IPS-15b (cell line): ENCODE measurements around the gene ZC3H12D.

Experiments
- H3K27me3 ChIP-seq: one replicate; pipeline ENCODE4 v1.6.1; 2013; ENCODE audit warnings: low read length; ENCODE audit not compliant: control insufficient read depth, insufficient read depth
- H3K36me3 ChIP-seq: one replicate; pipeline ENCODE4 v1.6.1; 2013; ENCODE audit warnings: low read length; ENCODE audit not compliant: control insufficient read depth, insufficient read depth
- H3K4me1 ChIP-seq: one replicate; pipeline ENCODE4 v1.6.1; 2013; ENCODE audit warnings: mild to moderate bottlenecking, low read length; ENCODE audit not compliant: control insufficient read depth, insufficient read depth
- H3K4me3 ChIP-seq: one replicate; pipeline ENCODE4 v1.5.1; 2013; ENCODE audit warnings: low read depth, low read length
- H3K9ac ChIP-seq: one replicate; pipeline ENCODE4 v1.6.1; 2013; ENCODE audit warnings: low read depth, mild to moderate bottlenecking, low read length
- H3K9me3 ChIP-seq: one replicate; pipeline ENCODE4 v1.6.1; 2013; ENCODE audit warnings: mild to moderate bottlenecking, low read length; ENCODE audit not compliant: control insufficient read depth, insufficient read depth

Gene ZC3H12D

DNA sequence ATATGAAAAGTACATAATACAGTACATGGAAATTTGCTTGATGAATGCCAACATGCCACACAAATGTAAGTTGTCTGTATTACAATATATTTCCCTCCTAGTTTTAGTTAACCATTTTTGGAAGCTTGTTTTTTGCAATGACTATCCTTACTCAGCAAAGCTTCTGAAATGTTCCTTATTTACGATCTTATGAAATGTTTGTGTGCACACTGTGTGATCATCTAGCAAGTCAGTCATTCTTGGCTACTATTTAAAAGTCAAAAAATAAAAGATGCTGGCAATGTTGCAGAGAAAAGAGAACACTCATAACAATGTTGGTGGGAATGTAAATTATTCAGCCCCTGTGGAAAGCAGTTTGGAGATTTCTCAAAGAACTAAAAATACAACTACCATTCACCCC is 50.9 kb downstream of the ZC3H12D start:
- Histone ChIP-seq H3K27me3 (no peaks in the 10 kb centered on the region), H3K9ac (no peak overlapping the region), H3K4me3 (no peak overlapping the region), H3K36me3 (no peaks in the 10 kb centered on the region), H3K9me3 (no peaks in the 10 kb centered on the region), H3K4me1 (no peaks in the 10 kb centered on the region)

DNA sequence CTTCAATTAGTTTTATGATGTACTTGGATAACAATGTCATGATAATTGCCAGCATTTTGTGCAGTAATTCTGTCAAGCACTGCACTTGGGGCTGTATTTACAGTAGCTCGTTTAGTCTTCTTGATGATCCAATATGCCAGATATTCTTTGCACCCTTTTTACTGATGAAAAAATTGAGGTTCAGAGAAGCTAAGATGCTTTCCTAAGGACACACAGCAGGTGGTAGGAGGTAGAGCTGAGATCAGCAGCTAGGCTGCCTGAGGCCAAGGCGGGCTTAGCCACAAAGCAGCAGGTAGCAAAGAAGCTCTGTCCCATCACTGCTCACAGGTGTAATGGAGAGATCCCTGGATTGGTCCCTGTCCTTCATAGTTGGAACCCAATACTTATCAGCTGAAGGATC is 51.4 kb downstream of the ZC3H12D start:
- H3K27me3 ChIP-seq, result no peaks in the 10 kb centered on the region
- no peaks in the 10 kb centered on the region for H3K9me3 ChIP-seq
- no peaks in the 10 kb centered on the region for H3K4me1 ChIP-seq
- H3K36me3 ChIP-seq, result no peaks in the 10 kb centered on the region
- H3K4me3 ChIP-seq, result no peak overlapping the region
- no peak overlapping the region for H3K9ac ChIP-seq

DNA sequence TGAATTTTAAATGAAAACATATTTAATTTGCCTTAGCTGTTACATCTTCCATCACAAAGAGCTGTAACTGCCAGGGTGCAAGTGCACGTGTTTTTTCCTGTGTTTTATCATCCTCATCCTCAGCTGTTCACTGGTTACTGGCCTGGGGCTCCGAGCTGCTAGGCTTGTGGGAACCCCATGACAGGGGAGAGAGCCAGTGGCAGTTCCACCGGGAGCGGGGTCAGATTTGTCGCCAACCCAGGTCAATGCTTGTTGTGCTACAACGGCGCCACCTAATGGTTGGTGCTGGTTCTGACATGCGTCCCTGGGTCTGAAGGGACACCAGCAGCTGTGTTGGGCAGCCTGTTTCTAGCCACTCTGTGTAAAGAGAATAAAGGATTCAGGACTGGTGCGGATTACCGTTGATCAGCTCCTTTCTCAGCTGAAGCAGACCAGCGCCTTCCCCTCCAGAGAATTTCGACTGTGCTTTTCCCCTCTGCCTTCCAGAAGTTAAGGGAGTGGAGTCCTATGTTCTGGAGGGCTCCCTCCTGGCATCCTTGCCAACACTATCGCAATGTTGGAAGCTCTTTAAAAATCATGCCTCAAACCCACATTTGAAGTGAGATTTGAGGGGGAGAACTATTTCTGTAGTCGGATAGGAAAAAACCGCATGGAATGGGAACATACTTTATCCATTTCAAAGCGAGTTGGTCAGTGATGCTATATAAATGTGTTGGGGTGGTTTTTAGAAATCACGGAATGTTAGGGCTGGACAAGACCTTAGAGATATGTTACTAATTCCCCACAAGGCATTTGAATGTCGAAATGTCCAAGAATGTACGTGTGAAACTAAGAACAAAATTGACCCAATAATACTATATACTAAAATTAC is 52.7 kb downstream of the ZC3H12D start:
- Histone ChIP-seq H3K4me3 (no peak overlapping the region), H3K36me3 (no peaks in the 10 kb centered on the region), H3K4me1 (no peaks in the 10 kb centered on the region), H3K9me3 (no peaks in the 10 kb centered on the region), H3K9ac (no peak overlapping the region), H3K27me3 (no peaks in the 10 kb centered on the region)

DNA sequence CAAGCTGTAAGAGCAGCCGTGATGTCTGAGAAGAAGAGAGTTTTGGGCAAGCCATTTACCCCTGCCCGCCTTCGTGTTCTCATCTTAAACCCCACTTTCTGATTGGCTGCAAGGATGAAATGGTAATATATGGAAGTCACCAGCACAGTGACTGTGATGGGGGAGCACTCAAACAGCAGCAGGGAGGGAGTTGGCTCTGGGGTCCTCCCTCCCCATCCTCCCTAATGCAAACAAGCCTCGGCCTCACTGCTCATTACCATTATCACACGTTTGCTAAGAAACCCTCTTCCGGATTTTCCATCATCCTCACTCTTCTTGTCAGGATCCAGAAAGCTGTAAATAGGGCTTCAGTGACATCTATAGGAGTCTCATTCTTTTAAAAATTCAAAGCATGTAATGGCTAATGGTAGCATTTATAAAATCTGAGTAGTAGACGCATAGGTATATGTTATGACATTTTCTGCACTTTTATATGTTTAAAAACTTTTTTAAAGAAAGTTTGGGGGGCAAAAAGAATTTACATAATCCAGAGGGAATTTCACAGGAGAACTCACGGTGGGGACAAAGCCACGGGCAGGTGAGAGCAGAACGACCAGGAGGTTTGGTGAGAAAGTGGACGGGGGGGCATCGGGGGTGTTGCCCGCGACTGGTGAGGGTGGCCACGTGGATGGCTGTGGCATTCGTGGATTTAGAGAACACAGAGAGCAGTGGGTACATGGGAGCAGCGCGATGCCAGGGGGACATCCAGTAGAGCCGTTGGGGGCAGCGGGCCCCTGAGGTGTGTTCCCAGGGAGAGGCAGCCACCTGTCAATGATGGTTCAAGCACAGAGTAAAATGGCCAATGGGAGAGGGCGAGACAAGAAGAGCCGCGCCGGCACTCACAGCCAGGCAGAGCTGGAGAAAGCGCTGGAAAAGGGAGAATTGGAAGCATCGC is 55.1 kb downstream of the ZC3H12D start:
- H3K27me3 ChIP-seq, result no peaks in the 10 kb centered on the region
- no peak overlapping the region for H3K4me3 ChIP-seq
- H3K9me3 ChIP-seq, result no peaks in the 10 kb centered on the region
- H3K36me3 ChIP-seq, result no peaks in the 10 kb centered on the region
- no peak overlapping the region for H3K9ac ChIP-seq
- H3K4me1 ChIP-seq, result no peaks in the 10 kb centered on the region

DNA sequence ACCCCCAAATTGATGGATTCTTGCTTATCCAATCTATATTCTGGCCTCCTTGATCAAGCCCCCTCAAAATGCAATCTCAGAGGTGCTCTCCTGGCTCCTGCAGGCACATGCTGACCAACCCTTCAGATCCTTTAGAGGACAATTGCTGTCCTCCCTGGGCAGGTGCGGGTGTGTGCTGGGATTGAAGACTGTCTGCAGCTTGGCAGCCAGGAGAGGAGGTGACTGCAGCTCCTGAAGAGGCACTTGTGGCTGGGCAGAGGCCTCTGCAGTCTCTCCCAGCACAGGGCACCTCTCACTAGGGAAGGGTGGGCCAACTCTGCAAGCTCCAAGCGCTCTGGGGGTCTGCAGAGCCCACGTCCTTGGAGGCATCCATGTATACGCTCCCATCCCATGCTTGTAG is 56.2 kb downstream of the ZC3H12D start:
- Histone ChIP-seq H3K4me3 (no peak overlapping the region), H3K9ac (no peak overlapping the region), H3K36me3 (no peaks in the 10 kb centered on the region), H3K27me3 (no peaks in the 10 kb centered on the region), H3K4me1 (peaks cover 6% of the 10 kb centered on the region), H3K9me3 (no peaks in the 10 kb centered on the region)

DNA sequence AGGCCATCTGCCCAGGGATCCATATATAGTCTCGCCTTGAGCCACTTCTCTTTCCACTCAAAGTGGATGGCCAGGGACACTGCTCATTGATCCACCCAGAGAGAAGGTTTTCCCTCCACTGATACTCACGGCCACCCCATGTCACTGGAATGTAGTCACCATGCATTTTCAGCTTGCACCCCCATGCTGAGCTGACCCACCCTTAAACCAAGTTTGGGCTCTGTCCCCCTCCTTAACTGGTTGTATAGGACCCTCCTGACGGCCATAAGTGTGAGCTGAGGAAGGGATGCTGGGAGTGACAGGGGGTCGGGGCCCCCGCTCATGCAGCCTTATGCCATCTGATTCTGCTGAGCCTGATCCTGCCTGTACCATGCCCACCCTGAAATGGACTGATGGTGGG is 59.1 kb downstream of the ZC3H12D start:
- no peak overlapping the region for H3K4me3 ChIP-seq
- peaks cover 7% of the 10 kb centered on the region for H3K4me1 ChIP-seq
- no peaks in the 10 kb centered on the region for H3K27me3 ChIP-seq
- no peaks in the 10 kb centered on the region for H3K9me3 ChIP-seq
- H3K36me3 ChIP-seq, result no peaks in the 10 kb centered on the region
- H3K9ac ChIP-seq, result no peak overlapping the region

DNA sequence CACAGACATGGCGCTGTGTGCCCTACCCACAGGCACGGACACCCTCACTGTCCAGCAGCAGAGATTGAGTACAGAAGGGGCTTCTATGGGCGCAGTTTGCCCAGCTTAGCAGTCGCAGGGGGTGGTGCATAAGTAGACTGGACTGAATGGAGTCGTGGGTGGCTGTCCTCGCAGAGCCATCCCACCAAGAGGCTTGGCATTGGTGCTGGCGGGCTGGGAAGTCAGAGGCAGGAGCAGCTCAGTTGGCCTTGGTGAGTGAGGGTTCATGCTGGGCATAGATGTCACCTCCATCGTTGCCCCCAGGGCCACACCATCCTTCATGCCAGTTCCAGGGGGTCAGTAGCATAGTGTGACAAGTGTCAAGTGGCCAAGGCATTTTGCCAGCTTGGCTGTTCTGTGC is 59.6 kb downstream of the ZC3H12D start:
- H3K4me1 ChIP-seq, result peaks cover 7% of the 10 kb centered on the region
- H3K9ac ChIP-seq, result no peak overlapping the region
- H3K27me3 ChIP-seq, result no peaks in the 10 kb centered on the region
- no peak overlapping the region for H3K4me3 ChIP-seq
- no peaks in the 10 kb centered on the region for H3K36me3 ChIP-seq
- H3K9me3 ChIP-seq, result no peaks in the 10 kb centered on the region

DNA sequence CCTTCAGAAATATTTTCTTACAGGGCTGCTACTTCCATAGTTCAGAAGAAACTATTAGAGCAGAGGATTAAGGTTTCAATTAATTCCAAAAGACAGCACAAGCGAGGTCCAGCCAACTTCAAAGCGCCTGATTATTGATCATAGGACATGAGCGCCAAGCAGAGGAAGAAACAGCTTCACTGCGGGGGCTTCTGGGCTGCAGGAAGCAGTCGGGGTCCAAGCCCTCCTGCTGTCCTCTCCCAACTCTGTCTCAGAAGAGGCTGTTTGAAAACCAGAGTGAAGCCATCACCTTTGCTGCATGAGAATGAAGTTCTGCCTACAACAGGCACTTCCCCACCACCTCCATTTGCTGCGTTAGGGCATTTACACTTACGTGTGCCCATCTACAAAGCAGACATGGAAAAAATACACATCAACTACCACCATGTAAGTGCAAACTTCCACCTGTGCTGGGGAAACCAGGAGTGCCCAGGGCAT is 60.8 kb downstream of the ZC3H12D start:
- H3K36me3 ChIP-seq, result no peaks in the 10 kb centered on the region
- no peaks in the 10 kb centered on the region for H3K27me3 ChIP-seq
- no peaks in the 10 kb centered on the region for H3K9me3 ChIP-seq
- no peak overlapping the region for H3K9ac ChIP-seq
- H3K4me3 ChIP-seq, result no peak overlapping the region
- peaks cover 7% of the 10 kb centered on the region for H3K4me1 ChIP-seq

DNA sequence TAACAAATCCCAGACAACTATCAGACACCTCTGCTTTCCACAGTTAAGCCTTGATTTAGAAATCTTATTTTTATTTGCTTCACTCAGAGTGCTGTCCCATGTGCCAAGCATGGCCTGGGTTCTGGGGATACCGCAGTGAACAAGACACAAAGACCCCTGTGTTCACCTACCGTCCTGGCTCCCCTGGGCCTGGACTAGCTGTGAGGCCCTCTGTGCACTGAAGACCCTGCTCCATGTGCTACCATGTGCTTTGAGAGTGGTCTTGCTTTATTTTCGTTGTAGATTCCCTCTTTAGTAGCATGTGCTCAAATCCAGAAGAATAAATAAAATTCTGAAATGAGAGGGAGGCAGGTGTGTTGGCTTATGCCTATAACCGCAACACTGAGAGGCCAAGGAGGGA is 62.2 kb downstream of the ZC3H12D start:
- Histone ChIP-seq H3K4me1 (peaks cover 7% of the 10 kb centered on the region), H3K36me3 (no peaks in the 10 kb centered on the region), H3K27me3 (no peaks in the 10 kb centered on the region), H3K4me3 (no peak overlapping the region), H3K9ac (no peak overlapping the region), H3K9me3 (no peaks in the 10 kb centered on the region)

DNA sequence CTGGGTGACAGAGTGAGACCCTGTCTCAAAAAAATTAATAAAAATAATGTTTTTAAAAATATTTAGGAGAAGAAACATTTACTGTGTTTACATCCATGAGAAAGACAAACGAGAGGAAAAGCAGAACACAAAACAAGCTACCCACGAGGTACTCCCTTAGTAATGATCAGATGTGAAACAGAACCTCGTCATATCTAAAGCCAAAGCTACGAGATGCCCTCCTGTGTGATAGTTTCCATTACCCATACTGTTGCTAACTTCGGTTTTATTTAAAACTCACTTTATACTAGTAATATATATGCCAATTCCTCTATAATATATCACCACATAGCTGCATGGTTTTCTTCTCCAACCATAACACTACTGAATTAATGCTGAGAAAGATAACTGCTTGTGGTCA is 63.7 kb downstream of the ZC3H12D start:
- H3K4me1 ChIP-seq, result peaks cover 7% of the 10 kb centered on the region
- no peaks in the 10 kb centered on the region for H3K9me3 ChIP-seq
- H3K9ac ChIP-seq, result no peak overlapping the region
- no peak overlapping the region for H3K4me3 ChIP-seq
- H3K27me3 ChIP-seq, result no peaks in the 10 kb centered on the region
- H3K36me3 ChIP-seq, result no peaks in the 10 kb centered on the region

DNA sequence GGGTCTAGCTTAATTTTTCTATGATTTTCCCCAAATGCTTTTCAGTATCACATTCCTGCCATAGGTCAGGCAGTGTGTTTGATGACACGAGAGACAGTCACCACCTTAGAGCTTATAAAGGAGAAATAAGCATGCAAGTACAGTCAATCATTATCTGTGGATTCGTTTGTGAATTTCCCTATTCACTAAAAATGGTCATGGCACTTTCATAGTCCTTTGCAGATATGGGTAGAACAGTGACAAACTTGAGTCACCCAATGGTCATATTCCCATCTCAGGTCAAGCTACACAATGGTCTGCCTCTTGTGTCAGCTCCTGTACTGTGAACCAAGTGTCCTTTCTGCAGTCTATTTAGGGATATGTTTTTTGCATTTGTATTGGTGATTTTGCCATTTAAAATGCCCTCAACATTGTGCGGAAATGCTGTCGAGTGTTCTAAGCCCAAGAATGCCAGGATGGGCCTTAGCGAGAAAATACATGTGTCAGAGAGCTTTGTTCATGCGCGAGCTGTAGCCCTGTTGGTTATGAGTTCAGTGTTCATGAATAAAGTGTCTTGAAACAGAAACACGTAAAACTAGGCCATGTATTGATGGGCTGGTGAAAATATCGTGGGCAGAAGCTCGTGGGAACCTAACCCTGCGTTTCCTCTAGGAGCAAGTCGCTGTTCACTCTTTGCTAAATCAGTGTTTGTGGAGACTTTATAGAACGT is 65.0 kb downstream of the ZC3H12D start:
- Histone ChIP-seq H3K36me3 (no peaks in the 10 kb centered on the region), H3K9me3 (no peaks in the 10 kb centered on the region), H3K4me3 (no peak overlapping the region), H3K27me3 (no peaks in the 10 kb centered on the region), H3K9ac (no peak overlapping the region), H3K4me1 (peaks cover 7% of the 10 kb centered on the region)
